ENCODE data around the gene AKAP7. TPM values are rescaled to one million over a fixed set of nuclear protein-coding genes. Genes with fewer than 3 reads are reported as not detected.

AKAP7 gene
- total and polyA plus RNA-seq, 4 donors: 4.2 to 25.0 (median 8.6) TPM

DNA sequence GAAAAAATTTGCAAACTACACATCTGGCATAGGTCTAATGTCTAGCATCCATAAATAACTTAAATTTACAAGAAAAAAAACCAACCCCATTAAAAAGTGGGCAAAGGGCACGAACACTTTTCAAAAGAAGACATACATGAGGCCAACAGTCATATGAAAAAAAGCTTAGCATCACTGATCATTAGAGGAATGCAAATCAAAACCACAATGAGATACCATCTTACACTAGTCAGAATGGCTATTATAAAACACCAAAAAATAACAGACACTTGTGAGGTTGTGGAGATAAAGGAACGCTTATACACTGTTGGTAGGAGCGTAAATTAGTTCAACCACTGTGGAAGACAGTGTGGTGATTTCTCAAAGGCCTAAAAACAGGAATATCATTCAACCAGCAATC is 38.5 kb upstream of the AKAP7 start:
- Histone ChIP-seq H3K36me3 (ENCODE audit: control insufficient read depth in 4 of 4, insufficient read depth in 4 of 4, low read length in 4 of 4) (no peaks in the 10 kb centered on the region), H3K27ac (ENCODE audit: low read depth in 1 of 2, low read length in 1 of 2) (no peak overlapping the region), H3K9me3 (ENCODE audit: control insufficient read depth in 4 of 4, insufficient read depth in 3 of 4, low read length in 3 of 4) (peaks cover 0 to 5% (median 2%) of the 10 kb centered on the region in 4 donors), H3K4me1 (ENCODE audit: control insufficient read depth in 5 of 5, insufficient read depth in 5 of 5, low read length in 5 of 5) (no peaks in the 10 kb centered on the region), H3K27me3 (ENCODE audit: control insufficient read depth in 3 of 3, insufficient read depth in 3 of 3, low read length in 2 of 3) (no peaks in the 10 kb centered on the region), H3K4me3 (no peak overlapping the region), H3K9ac (ENCODE audit: insufficient read depth in 1 of 2, low read length in 2 of 2) (no peak overlapping the region)
- DNase-seq (no peak), ATAC-seq (ENCODE audit: insufficient read depth, low FRiP score) (no peak)
- WGBS, 2 donors: 84 to 96% methylated on average over 3 of the region's 3 CpGs
- TF ChIP-seq, protein P1, sequence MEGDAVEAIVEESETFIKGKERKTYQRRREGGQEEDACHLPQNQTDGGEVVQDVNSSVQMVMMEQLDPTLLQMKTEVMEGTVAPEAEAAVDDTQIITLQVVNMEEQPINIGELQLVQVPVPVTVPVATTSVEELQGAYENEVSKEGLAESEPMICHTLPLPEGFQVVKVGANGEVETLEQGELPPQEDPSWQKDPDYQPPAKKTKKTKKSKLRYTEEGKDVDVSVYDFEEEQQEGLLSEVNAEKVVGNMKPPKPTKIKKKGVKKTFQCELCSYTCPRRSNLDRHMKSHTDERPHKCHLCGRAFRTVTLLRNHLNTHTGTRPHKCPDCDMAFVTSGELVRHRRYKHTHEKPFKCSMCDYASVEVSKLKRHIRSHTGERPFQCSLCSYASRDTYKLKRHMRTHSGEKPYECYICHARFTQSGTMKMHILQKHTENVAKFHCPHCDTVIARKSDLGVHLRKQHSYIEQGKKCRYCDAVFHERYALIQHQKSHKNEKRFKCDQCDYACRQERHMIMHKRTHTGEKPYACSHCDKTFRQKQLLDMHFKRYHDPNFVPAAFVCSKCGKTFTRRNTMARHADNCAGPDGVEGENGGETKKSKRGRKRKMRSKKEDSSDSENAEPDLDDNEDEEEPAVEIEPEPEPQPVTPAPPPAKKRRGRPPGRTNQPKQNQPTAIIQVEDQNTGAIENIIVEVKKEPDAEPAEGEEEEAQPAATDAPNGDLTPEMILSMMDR (IDR thresholded peaks at IDR 0.05; ENCODE audit: control extremely low read depth, extremely low read depth): no peak

DNA sequence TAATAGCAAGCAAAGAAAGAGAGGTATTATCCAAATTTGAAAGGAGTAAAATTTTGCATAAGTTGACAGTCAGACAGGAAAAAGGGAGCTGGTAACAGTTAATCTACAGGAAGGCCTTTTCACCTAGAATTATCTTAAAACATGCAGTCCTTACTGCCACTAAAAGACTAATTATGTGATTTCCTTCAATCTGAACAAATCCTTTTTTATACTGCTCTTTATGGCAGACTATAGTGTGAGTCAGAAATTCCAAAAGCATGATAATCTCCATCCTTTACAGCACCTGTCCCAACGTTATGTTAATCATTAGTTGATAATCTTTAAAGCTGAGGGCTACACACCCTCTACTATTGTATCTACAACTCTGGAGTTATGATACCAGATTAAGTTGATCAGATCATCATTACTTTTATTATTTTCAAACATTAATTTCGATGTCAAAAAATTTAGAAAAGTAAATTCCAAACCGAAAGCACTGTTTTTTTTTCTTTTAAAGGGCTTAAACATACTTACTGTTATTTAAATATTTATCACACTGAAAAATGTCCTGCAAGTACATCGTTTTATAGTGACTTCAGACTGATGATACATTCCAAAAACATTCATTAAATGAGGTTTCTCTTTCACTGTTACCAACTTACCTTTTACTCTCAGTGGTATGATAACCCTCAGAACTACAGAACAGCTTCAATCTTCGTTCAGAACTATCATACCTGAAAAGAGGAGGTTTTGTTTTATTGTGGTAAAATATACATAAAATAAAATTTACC is 33.2 kb upstream of the AKAP7 start:
- peaks cover 0 to 4% (median 0%) of the 10 kb centered on the region in 5 donors for H3K4me1 ChIP-seq (ENCODE audit: control insufficient read depth in 5 of 5, insufficient read depth in 5 of 5, low read length in 5 of 5)
- H3K9ac ChIP-seq (ENCODE audit: insufficient read depth in 1 of 2, low read length in 2 of 2): no peak overlapping the region
- DNase-seq (no peak), ATAC-seq (ENCODE audit: insufficient read depth, low FRiP score) (no peak)
- TF ChIP-seq, protein P1 (IDR thresholded peaks at IDR 0.05; ENCODE audit: control extremely low read depth, extremely low read depth): no peak
- H3K27ac ChIP-seq (ENCODE audit: low read depth in 1 of 2, low read length in 1 of 2): no peak overlapping the region
- no peak overlapping the region for H3K4me3 ChIP-seq
- no peaks in the 10 kb centered on the region for H3K9me3 ChIP-seq (ENCODE audit: control insufficient read depth in 4 of 4, insufficient read depth in 3 of 4, low read length in 3 of 4)
- WGBS, 2 donors: 79 to 90% methylated on average over 5 of the region's 5 CpGs
- no peaks in the 10 kb centered on the region for H3K36me3 ChIP-seq (ENCODE audit: control insufficient read depth in 4 of 4, insufficient read depth in 4 of 4, low read length in 4 of 4)
- no peaks in the 10 kb centered on the region for H3K27me3 ChIP-seq (ENCODE audit: control insufficient read depth in 3 of 3, insufficient read depth in 3 of 3, low read length in 2 of 3)

DNA sequence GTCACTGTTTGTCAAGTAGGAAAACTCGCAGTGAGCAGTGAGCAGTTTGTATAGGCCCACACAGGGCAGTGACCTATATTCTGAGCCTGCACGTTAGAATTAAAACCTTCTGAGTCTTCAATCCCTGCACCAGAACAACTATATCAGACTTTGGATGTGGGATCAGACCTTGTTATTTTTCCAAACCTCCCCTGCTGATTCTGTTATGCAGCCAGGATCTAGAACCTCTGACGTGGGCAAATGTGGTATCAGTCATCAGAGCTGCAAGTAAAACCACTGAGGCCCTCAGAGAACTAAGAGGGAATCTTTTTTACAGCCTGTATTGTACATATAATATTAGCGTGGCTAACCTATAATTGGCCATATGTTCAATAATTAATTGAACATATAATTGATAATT is 32.0 kb upstream of the AKAP7 start:
- ATAC-seq (ENCODE audit: insufficient read depth, low FRiP score): no peak
- no peak for DNase-seq
- Histone ChIP-seq H3K9me3 (ENCODE audit: control insufficient read depth in 4 of 4, insufficient read depth in 3 of 4, low read length in 3 of 4) (no peaks in the 10 kb centered on the region), H3K4me1 (ENCODE audit: control insufficient read depth in 5 of 5, insufficient read depth in 5 of 5, low read length in 5 of 5) (peaks cover 0 to 7% (median 0%) of the 10 kb centered on the region in 5 donors), H3K27ac (ENCODE audit: low read depth in 1 of 2, low read length in 1 of 2) (no peak overlapping the region), H3K36me3 (ENCODE audit: control insufficient read depth in 4 of 4, insufficient read depth in 4 of 4, low read length in 4 of 4) (no peaks in the 10 kb centered on the region), H3K27me3 (ENCODE audit: control insufficient read depth in 3 of 3, insufficient read depth in 3 of 3, low read length in 2 of 3) (no peaks in the 10 kb centered on the region), H3K4me3 (no peak overlapping the region), H3K9ac (ENCODE audit: insufficient read depth in 1 of 2, low read length in 2 of 2) (no peak overlapping the region)
- TF ChIP-seq, protein P1 (IDR thresholded peaks at IDR 0.05; ENCODE audit: control extremely low read depth, extremely low read depth): no peak
- 88 to 91% methylated on average over 4 of the region's 4 CpGs for WGBS, 2 donors

Data from lung (tissue), 12 donors.